ENCODE measurements around the gene CXCR4.
A peak's percentile ranks its signal among the peaks of the same experiment; 100 is the strongest.

Gene CXCR4

GRCh38 chr2:136117909-136118818 lies at the start of gene CXCR4:
Gene CXCR4 (minus strand): TSS chr2:136118149. CDS start chr2:136118060, 89 bp downstream.
- peak; percentile 30 for TF ChIP-seq CTCF (IDR thresholded peaks at IDR 0.05; ENCODE audit: low read depth, low read length)
- in situ Hi-C loops (cut with HindIII; ENCODE audit: low sequenced_read_pairs): no loop called here
- DNase-seq (ENCODE audit: low read depth, low spot score): peak; percentile 29
- H3K4me3 ChIP-seq (ENCODE audit: low read depth, low read length): peak within 1 kb of the TSS; percentile 28

GRCh38 chr2:136164280-136164776 lies 46.4 kb upstream of the CXCR4 start:
- no peak overlapping the region for H3K4me3 ChIP-seq (ENCODE audit: low read depth, low read length)
- in situ Hi-C loops (cut with HindIII; ENCODE audit: low sequenced_read_pairs): no loop called here
- TF ChIP-seq CTCF (IDR thresholded peaks at IDR 0.05; ENCODE audit: low read depth, low read length): no peak
- no peak for DNase-seq (ENCODE audit: low read depth, low spot score)

GRCh38 chr2:136162438-136162837 lies 44.5 kb upstream of the CXCR4 start:
- in situ Hi-C loops (cut with HindIII; ENCODE audit: low sequenced_read_pairs): no loop called here
- no peak for DNase-seq (ENCODE audit: low read depth, low spot score)

GRCh38 chr2:136156411-136156810 lies 38.5 kb upstream of the CXCR4 start:
- DNase-seq (ENCODE audit: low read depth, low spot score): no peak
- in situ Hi-C loops (cut with HindIII; ENCODE audit: low sequenced_read_pairs): no loop called here
- TF ChIP-seq CTCF (IDR thresholded peaks at IDR 0.05; ENCODE audit: low read depth, low read length): no peak
- no peak overlapping the region for H3K4me3 ChIP-seq (ENCODE audit: low read depth, low read length)

More at GRCh38 chr2:136162438-136162837, 44.5 kb upstream of the CXCR4 start:
- no peak overlapping the region for H3K4me3 ChIP-seq (ENCODE audit: low read depth, low read length)
- no peak for TF ChIP-seq CTCF (IDR thresholded peaks at IDR 0.05; ENCODE audit: low read depth, low read length)

GRCh38 chr2:136154384-136154783 lies 36.4 kb upstream of the CXCR4 start:
- no peak overlapping the region for H3K4me3 ChIP-seq (ENCODE audit: low read depth, low read length)
- DNase-seq (ENCODE audit: low read depth, low spot score): no peak
- in situ Hi-C loops (cut with HindIII; ENCODE audit: low sequenced_read_pairs): no loop called here
- TF ChIP-seq CTCF (IDR thresholded peaks at IDR 0.05; ENCODE audit: low read depth, low read length): no peak

- TF ChIP-seq CTCF (IDR thresholded peaks at IDR 0.05; ENCODE audit: low read depth, low read length): no peak
- H3K4me3 ChIP-seq (ENCODE audit: low read depth, low read length): no peak overlapping the region
- in situ Hi-C loops (cut with HindIII; ENCODE audit: low sequenced_read_pairs): no loop called here
- no peak for DNase-seq (ENCODE audit: low read depth, low spot score)
Observed at GRCh38 chr2:136151021-136151971, 33.3 kb upstream of the CXCR4 start.
